ENCODE results near the gene FAM53A. TPM values are rescaled to one million over a fixed set of nuclear protein-coding genes. Genes with fewer than 3 reads are reported as not detected.
A peak's percentile ranks its signal among the peaks of the same experiment; 100 is the strongest.

The FAM53A gene
- total and polyA plus RNA-seq, 2 of the 13 experiments (the other 11 are each of a cell fraction or from before 2014, with no cell fraction given) = 0.48 to 1.1 TPM

- TF ChIP-seq ARID4A (CRISPR knock-in tag; IDR thresholded peaks at IDR 0.05; ENCODE audit: borderline replicate concordance) (no peak; the same call in 1 of the 2 replicates), ZBTB33 (CRISPR knock-in tag; IDR thresholded peaks at IDR 0.05) (no peak), ZNF574 (CRISPR knock-in tag; IDR thresholded peaks at IDR 0.05) (0 out of 2 replicates have a peak, but pooled peaks have one; percentile 3), POGK (CRISPR knock-in tag; conservative IDR thresholded peaks at IDR 0.05) (no peak), ZNF446 (CRISPR knock-in tag; IDR thresholded peaks at IDR 0.05) (no peak), PHB2 (IDR thresholded peaks at IDR 0.05; ENCODE audit: partially characterized antibody) (no peak), KMT2B (CRISPR knock-in tag; IDR thresholded peaks at IDR 0.05) (0 out of 2 replicates have a peak, but pooled peaks have one; percentile 20), IRF9 (CRISPR knock-in tag; IDR thresholded peaks at IDR 0.05; ENCODE audit: borderline replicate concordance) (no peak), KDM5B (CRISPR knock-in tag; IDR thresholded peaks at IDR 0.05; ENCODE audit: borderline replicate concordance) (0 out of 2 replicates have a peak, but pooled peaks have one; percentile 53), ZNF800 (CRISPR knock-in tag; IDR thresholded peaks at IDR 0.05) (peak; percentile 68; the same call in 1 of the 2 replicates), ARHGAP35 (CRISPR knock-in tag; IDR thresholded peaks at IDR 0.05; ENCODE audit: borderline replicate concordance) (no peak), ZNF232 (CRISPR knock-in tag; IDR thresholded peaks at IDR 0.05; ENCODE audit: borderline replicate concordance) (no peak; the same call in 1 of the 2 replicates)
These were observed 27.6 kb upstream of the FAM53A start (continued) for GRCh38 chr4:1711571-1712215.

Data from HepG2 (cell line).